ENCODE measurements around the gene EFNA3.
A peak's percentile ranks its signal among the peaks of the same experiment; 100 is the strongest.

Gene EFNA3

GRCh38 chr1:155066777-155067176 is 11.9 kb upstream of the EFNA3 start:
- no peak for DNase-seq (ENCODE audit: low spot score)

DNA sequence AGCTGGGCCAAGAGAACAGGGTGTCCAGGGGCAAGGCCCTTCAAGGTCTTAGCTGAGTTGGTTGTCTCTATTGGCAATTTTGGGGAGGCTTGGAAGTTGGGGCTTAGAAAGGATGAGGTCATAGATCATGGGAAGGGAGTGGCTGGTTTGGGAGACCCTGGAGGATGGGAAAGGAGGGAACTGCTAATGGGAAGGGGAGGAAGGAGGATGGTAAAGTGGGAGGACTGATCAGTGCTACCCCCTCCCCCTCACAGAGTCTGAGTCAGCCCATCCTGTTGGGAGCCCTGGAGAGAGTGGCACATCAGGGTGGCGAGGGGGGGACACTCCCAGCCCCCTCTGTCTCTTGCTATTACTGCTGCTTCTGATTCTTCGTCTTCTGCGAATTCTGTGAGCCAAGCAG is 10.0 kb upstream of the EFNA3 start:
- DNase-seq (ENCODE audit: low spot score), result no peak

GRCh38 chr1:155069551-155070157 is 9.0 kb upstream of the EFNA3 start:
- DNase-seq (ENCODE audit: low spot score), result peak; percentile 62

DNA sequence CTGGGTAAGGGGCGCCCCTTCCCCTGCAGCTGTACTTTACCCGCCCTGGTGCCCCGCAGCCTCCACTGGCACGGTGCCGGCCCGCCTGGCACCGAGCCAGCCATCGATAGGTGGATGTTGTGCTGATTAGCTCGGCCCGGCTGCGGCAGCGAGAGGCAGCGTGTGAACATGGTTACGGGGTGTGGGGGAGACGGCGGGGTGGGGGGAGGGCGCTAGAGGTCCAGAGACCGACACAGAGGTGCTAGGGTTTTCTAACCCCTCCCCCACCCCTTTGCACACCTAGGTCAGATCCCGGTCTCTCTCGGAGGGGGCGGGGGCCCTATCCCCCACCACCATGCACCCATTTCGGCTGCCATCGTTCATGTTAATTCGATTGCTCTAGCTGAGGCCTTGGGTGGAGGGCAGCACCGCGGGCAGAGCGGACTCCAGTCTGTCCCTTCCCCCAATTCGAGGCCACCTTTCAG is 8.4 kb upstream of the EFNA3 start:
- no peak for DNase-seq (ENCODE audit: low spot score)

- peak; percentile 94 for DNase-seq (ENCODE audit: low spot score)
These were observed 7.7 kb upstream of the EFNA3 start for GRCh38 chr1:155070721-155071569.

GRCh38 chr1:155071701-155072100 is 6.9 kb upstream of the EFNA3 start:
- peak; percentile 85 for DNase-seq (ENCODE audit: low spot score)

- DNase-seq (ENCODE audit: low spot score), result no peak
These were observed 5.9 kb upstream of the EFNA3 start for GRCh38 chr1:155072531-155073289.

GRCh38 chr1:155073377-155074242 is 5.0 kb upstream of the EFNA3 start:
- DNase-seq (ENCODE audit: low spot score), result no peak

DNA sequence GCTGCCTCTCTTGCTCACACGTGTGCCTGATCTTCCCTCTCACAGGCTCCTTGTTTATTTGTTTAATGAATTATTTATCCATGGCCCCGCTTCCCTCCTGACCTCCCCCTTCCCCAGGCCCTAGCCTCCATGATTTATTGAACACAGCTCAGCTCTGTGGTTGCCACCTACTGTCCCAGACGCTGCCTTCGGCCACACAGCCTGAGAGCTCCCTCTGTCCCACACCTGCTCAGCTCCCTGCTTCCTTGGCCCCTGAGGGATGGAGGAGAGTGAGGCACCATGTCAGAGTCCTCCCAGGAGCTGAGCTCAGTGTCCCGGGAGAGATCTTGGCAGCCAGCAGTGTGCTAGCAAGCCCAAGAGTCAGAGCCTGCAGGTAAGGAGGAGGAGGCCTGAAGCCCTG is 3.1 kb upstream of the EFNA3 start:
- no peak for DNase-seq (ENCODE audit: low spot score)

- peak; percentile 52 for DNase-seq (ENCODE audit: low spot score)
These were observed 2.3 kb upstream of the EFNA3 start for GRCh38 chr1:155076371-155076770.

- no peak for DNase-seq (ENCODE audit: low spot score)
These were observed 1.3 kb upstream of the EFNA3 start for GRCh38 chr1:155077346-155077745.

GRCh38 chr1:155077758-155078445 is 735 bp upstream of the EFNA3 start:
- DNase-seq (ENCODE audit: low spot score), result no peak

GRCh38 chr1:155079210-155079486 is 511 bp downstream of the EFNA3 start:
- DNase-seq (ENCODE audit: low spot score), result no peak

GRCh38 chr1:155079487-155080311 is 1.1 kb downstream of the EFNA3 start:
- DNase-seq (ENCODE audit: low spot score), result peak; percentile 54

DNA sequence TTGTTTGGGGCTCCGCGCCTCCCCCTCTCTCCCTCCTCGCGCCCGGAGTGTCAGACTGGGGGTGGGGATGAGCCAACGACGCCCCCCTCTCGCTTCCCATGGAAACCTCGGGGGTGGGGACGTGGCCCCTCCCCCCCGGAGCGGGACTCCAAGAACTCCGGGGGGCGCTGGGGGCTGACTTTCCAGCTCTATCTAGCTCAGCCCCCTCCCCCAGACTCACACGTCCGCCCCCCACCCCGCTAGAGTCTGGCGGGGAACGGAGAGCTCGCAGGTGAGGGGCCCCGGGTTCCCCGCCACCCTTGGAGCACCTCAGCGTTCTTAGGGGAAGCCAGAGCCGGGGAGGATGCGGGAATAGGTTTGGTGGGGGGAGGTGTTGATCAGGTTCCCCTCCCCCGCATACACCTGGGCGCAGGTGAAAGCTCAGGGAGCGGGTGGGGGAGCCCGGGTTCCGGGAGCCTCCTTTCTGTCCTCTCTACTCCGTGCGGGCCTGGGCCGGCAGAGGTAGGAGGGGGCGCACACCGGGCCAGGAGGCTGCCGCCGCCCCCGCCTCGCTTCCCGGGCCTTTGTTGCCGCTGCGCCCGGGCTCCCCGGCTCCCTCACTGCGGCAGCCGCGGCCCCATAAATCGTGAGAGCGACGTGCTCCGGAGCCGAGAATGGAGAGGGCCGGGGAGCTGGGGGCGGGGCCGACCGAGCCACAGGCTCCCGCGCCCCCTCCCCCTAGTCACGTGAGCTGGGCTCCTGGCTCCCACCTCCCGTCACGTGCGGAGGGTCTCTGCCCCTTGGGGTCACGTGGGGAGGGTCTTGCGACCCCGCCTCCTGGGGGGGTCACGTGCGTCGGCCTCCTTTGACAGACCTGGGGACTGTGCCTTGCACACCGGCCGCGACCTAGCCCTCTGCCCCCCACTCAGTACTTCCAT is 1.9 kb downstream of the EFNA3 start:
- DNase-seq (ENCODE audit: low spot score), result peak; percentile 94

DNA sequence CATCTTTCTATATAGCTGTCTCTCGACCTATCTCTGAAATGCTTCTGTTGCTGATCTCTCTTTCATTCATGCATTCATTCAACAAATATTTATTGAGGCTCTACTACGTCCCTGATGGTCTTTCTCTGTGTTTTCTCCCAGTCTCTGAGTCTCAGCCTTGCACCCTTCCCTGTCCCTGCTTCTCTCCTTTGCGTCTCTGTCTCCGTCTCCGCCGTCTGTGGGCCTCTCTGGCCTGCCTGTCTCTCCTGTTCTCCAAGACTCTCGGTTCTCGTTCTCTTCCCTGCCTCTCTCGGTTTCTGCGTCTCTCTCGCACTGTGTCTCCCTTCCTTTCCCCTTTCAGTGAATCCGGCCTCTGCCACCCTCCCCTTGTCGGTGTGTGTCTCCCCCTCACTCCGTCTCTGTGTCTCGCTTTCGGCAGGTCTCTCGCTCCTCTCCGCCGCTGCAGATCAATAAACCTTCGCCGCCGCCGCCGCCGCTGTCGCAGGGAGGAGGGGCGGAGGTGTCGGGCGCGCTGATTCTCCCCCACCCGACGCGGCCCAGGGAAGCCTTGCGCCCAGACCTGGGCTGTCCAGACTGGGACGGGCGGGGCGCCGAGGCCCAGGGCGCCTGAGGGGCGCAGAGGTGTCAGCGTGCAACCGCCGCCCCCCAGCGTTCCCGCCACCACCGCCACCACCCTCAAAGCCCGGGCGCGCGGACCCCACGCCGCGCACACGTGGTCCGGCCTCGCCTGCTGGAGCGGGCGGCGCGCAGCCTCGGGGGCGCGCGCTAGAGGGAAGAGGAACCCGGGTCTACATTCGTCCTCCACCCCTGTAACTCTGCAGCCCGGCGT is 3.0 kb downstream of the EFNA3 start:
- DNase-seq (ENCODE audit: low spot score), result no peak

- peak; percentile 57 for DNase-seq (ENCODE audit: low spot score)
These were observed 3.8 kb downstream of the EFNA3 start for GRCh38 chr1:155082301-155083051.

Measured in SK-N-DZ (cell line).